Left lung (tissue), 10 donors: ENCODE results near the gene ATXN1. TPM values are rescaled to one million over a fixed set of nuclear protein-coding genes. Genes with fewer than 3 reads are reported as not detected.

Experiments
- ATAC-seq: fragments of 200-7000 bp; cut with Tn5 transposase; one replicate; pipeline ENCODE4 v1.9.1; 2020; ENCODE audit warnings: moderate library complexity
- DNase-seq, 4 donors: peaks; one replicate each; pipeline ENCODE4 v3.0.0-alpha.2; 2013 to 2020
- H3K27ac ChIP-seq, 2 donors: fragments of 200-600 bp; sonication (generic) in 1 of 2; one replicate each; pipeline versions ENCODE4 v1.5.0 to v1.8.0; 2020 to 2021
- H3K27me3 ChIP-seq, 2 donors: fragments of 200-600 bp; sonication (generic) in 1 of 2; one replicate each; pipeline versions ENCODE4 v1.5.0 to v1.8.0; 2020 to 2021
- H3K36me3 ChIP-seq, 2 donors: fragments of 200-600 bp; sonication (generic) in 1 of 2; one replicate each; pipeline versions ENCODE4 v1.5.0 to v1.8.0; 2020 to 2021
- H3K4me1 ChIP-seq, 2 donors: fragments of 200-600 bp; one replicate each; pipeline ENCODE4 v1.8.0; 2021
- H3K4me3 ChIP-seq, 2 donors: fragments of 200-600 bp; sonication (generic) in 1 of 2; one replicate each; pipeline versions ENCODE4 v1.5.0 to v1.8.0; 2020 to 2021; ENCODE audit warnings: mild to moderate bottlenecking in 1 of 2
- H3K9me3 ChIP-seq, 2 donors: fragments of 200-600 bp; sonication (generic) in 1 of 2; one replicate each; pipeline versions ENCODE4 v1.5.0 to v1.8.0; 2020 to 2021
- intact Hi-C, 2 donors: fragments of 100-400 bp; cut with DNase I; formaldehyde crosslinking; loops; one replicate each; pipeline versions ENCODE4 v1.11.2 to v1.14.2; 2022
- polyA plus RNA-seq, 6 donors: library from polyadenylated mRNA; unstranded; fragments of 120-200 nt; gene quantifications; one replicate each; pipeline ENCODE4 v1.2.1, GENCODE V29; 2013; ENCODE audit not compliant: insufficient read length in 6 of 6
- total RNA-seq, 2 donors: library from RNA; stranded (reverse); fragmentation: NEBNext Ultra II Directional; extraction: Animal tissue kit (Norgen Biotek cat#: 25700); gene quantifications; one replicate each; pipeline ENCODE4 v1.2.1, GENCODE V29; 2021
- TF ChIP-seq, protein P1 (sequence below), 2 donors: fragments of 200-600 bp; sonication (generic) in 1 of 2; IDR thresholded peaks; one replicate each; pipeline versions ENCODE4 v1.5.0 to v1.8.0; 2021; ENCODE audit warnings: antibody characterized with exemption in 2 of 2
- donor health status: DM: no; HTN: yes; CAD: no.
- donor health status: DM: no; HTN: no; CAD: no.

Gene ATXN1
- total and polyA plus RNA-seq, 8 donors, result 23.3 to 67.4 (median 27.3) TPM

DNA sequence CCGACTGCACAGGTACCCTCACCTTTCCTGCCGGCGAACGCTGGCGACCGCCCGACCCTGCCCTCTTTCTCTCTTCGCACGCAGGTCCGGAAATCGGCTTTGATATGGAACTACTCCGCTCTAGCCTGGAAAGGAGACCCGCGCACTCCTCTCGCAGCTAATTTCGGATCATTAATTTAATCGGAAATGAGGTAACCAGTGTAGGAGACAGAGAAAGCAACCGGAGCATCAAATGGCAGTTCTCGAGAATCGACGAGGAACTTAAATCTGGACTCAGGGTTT is 949 bp upstream of the ATXN1 start:
- TF ChIP-seq, protein P1, sequence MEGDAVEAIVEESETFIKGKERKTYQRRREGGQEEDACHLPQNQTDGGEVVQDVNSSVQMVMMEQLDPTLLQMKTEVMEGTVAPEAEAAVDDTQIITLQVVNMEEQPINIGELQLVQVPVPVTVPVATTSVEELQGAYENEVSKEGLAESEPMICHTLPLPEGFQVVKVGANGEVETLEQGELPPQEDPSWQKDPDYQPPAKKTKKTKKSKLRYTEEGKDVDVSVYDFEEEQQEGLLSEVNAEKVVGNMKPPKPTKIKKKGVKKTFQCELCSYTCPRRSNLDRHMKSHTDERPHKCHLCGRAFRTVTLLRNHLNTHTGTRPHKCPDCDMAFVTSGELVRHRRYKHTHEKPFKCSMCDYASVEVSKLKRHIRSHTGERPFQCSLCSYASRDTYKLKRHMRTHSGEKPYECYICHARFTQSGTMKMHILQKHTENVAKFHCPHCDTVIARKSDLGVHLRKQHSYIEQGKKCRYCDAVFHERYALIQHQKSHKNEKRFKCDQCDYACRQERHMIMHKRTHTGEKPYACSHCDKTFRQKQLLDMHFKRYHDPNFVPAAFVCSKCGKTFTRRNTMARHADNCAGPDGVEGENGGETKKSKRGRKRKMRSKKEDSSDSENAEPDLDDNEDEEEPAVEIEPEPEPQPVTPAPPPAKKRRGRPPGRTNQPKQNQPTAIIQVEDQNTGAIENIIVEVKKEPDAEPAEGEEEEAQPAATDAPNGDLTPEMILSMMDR (IDR thresholded peaks at IDR 0.05), result no peak
- Histone ChIP-seq H3K27ac (peak overlapping the region; percentile 98 to 99), H3K4me3 (peak overlapping the region; percentile 70), H3K36me3 (no peaks in the 10 kb centered on the region), H3K9me3 (no peaks in the 10 kb centered on the region), H3K4me1 (peaks cover 8 to 72% of the 10 kb centered on the region in 2 donors), H3K27me3 (no peaks in the 10 kb centered on the region)
- intact Hi-C loops, result loop anchor here (5.0 to 10.0 kb wide), 4 partner anchors 250 to 427 kb away; no protein-coding TSS in a partner anchor
- ATAC-seq (peak; percentile 1), DNase-seq (peak in 1 of 4 donors; percentile 66)

DNA sequence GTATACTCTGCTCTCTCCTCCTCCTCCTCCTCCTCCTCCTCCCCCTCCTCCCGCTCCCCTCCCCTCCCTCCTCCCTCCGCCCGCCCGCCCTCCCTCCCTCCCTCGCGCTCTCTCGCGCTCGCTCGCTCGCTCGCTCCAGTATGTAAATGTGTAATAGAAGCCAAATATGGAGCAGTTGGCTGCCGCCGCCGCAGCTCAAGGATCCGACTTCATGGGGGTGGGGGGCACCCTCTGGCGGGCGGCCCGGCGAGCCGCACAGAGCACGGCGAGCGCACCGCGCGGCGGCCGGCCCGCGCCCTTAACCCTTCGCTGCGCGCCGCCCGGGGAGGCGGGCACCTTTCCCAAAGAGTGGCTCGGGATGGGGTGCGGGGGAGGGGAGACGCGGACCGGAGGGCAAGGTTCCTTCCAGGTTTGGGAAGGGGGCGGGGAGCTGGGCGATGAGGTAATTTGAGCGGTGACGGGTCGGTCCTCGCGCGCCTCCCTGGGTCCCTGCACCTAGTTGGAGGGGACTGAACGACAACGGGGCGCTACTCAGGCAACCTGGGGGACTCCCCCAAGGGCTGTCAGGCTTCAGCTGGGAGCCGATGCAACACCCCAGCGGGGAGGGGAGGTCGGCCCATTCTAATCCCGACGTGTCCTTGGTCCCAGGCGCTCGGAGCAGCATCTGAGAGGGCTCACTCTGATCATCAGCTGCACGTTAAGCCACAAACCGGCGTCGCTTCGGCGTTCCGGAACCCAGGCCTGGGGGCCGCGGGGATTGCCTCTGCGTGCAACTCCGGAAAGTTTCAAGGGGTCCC is 409 bp upstream of the ATXN1 start:
- peak; percentile 87 to 96 (median 92) for DNase-seq
- no peaks in the 10 kb centered on the region for H3K36me3 ChIP-seq
- intact Hi-C loops, result loop anchor here (5.0 to 10.0 kb wide), 4 partner anchors 249 to 427 kb away; no protein-coding TSS in a partner anchor
- H3K4me1 ChIP-seq, result peaks cover 8 to 72% of the 10 kb centered on the region in 2 donors
- no peaks in the 10 kb centered on the region for H3K9me3 ChIP-seq
- TF ChIP-seq, protein P1 (IDR thresholded peaks at IDR 0.05), result peak in 1 of 2 donors; percentile 34
- peak; percentile 55 for ATAC-seq
- peak overlapping the region; percentile 70 for H3K4me3 ChIP-seq
- H3K27ac ChIP-seq, result peak overlapping the region; percentile 98 to 99
- no peaks in the 10 kb centered on the region for H3K27me3 ChIP-seq

DNA sequence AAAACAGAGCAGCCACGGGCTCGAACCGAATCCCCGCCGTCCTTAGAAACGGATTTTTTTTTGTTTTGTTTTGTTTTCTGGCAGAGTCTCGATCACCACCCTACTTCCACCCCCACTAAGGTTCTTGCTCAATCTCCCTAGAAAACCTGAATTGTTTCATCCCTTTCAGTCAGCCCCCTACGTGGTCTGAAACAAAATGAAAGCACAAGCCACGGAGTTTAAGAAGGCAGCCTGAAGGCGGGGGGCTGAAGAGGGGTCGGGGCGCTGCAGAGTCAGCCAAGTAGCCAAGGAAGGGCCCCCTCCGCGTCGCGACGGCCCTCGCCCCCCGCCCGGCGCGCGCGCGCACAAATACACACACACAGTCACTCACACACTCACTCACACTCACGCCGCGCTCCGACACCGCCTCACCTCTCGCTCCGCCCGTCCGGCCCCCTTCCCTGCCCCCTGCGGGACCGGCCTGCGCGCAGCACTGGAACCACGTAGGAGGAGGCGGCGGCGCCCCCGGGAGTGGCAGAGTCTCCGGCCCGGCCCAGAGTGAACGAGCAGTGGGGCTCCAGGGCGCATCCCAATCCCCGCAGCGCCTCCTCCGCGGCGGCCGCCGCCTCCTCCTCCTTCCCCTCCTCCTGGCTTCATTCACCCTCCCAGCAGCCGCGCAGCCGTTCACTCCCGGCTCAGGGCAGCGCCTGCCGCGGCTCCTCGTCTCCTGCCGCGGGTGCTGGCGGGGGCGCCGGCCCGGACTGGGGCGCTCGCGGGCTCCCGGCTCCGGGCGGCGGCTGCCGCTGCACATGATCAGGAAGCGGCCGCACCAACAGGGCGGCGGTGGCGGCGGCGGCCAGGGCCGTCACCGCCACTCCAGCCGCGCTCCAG is 1.4 kb downstream of the ATXN1 start:
- no peaks in the 10 kb centered on the region for H3K9me3 ChIP-seq
- H3K4me1 ChIP-seq, result peaks cover 8 to 73% of the 10 kb centered on the region in 2 donors
- TF ChIP-seq, protein P1 (IDR thresholded peaks at IDR 0.05), result no peak
- DNase-seq, result peak; percentile 89 to 97 (median 93)
- H3K27ac ChIP-seq, result peak overlapping the region; percentile 98 to 99
- no peaks in the 10 kb centered on the region for H3K27me3 ChIP-seq
- ATAC-seq, result peak; percentile 73
- intact Hi-C loops, result loop anchor here (5.0 to 10.0 kb wide), 4 partner anchors 248 to 425 kb away; no protein-coding TSS in a partner anchor
- H3K36me3 ChIP-seq, result no peaks in the 10 kb centered on the region
- peak overlapping the region; percentile 70 for H3K4me3 ChIP-seq

DNA sequence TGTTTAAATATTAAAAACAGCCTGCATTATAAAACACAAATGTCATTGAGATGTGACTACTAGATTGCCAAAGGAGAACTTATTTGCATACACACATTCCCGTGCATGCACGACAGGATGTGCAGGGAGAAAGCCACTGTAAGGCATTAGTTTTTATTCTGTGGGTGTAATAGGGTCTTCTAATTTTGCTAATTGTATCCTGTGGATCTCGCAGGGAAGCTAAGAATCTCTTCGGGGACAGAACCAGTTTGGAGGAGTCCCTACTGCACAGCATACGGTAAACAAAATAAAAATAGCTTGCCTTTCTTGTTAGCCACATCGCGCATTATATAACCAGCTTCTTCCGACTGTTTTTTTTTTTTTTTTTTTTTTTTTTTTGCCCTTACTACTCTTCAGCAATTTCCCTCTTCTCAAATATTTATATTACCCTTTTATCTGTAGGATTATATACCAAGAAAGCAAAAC is 2.0 kb downstream of the ATXN1 start:
- intact Hi-C loops, result no loop called here
- no peak for DNase-seq
- Histone ChIP-seq H3K9me3 (no peaks in the 10 kb centered on the region), H3K27ac (peak overlapping the region; percentile 98 to 99), H3K4me1 (peaks cover 8 to 72% of the 10 kb centered on the region in 2 donors), H3K27me3 (no peaks in the 10 kb centered on the region), H3K36me3 (no peaks in the 10 kb centered on the region), H3K4me3 (peak overlapping the region; percentile 70)
- no peak for ATAC-seq
- TF ChIP-seq, protein P1 (IDR thresholded peaks at IDR 0.05), result no peak
